LNCaP clone FGC (cell line): ENCODE results near the gene SELENOO.

Experiments used
- DNase-seq: peaks from one replicate; pipeline ENCODE4 v3.0.0-alpha.2; 2011; ENCODE audit warnings: low read depth
- H3K4me3 ChIP-seq: 2 replicates; pipeline ENCODE4 v1.5.1; 2011; ENCODE audit warnings: mild to moderate bottlenecking, low read depth, low read length, control low read depth
- CTCF ChIP-seq: IDR thresholded peaks from 2 replicates; pipeline ENCODE4 v1.5.1; 2012; ENCODE audit warnings: mild to moderate bottlenecking; ENCODE audit not compliant: control insufficient read depth, insufficient read depth; ENCODE audit errors: extremely low read depth

Gene SELENOO

GRCh38 chr22:50217543-50218152, 16.8 kb downstream of the SELENOO start:
- H3K4me3 ChIP-seq: no peak overlapping the region
- DNase-seq: no peak

GRCh38 chr22:50218153-50218995, 17.6 kb downstream of the SELENOO start:
- no peak for DNase-seq
- no peak overlapping the region for H3K4me3 ChIP-seq
- TF ChIP-seq CTCF: no peak

More at GRCh38 chr22:50217543-50218152, 16.8 kb downstream of the SELENOO start:
- TF ChIP-seq CTCF: no peak

GRCh38 chr22:50218996-50219727, 18.4 kb downstream of the SELENOO start:
- H3K4me3 ChIP-seq: no peak overlapping the region
- TF ChIP-seq CTCF: no peak
- DNase-seq: peak; percentile 96

- no peak for DNase-seq
- no peak overlapping the region for H3K4me3 ChIP-seq
- no peak for TF ChIP-seq CTCF
These were observed 19.2 kb downstream of the SELENOO start for GRCh38 chr22:50219800-50220602.

GRCh38 chr22:50220603-50221409, 20.0 kb downstream of the SELENOO start:
- no peak for DNase-seq

More at GRCh38 chr22:50220603-50221409, 20.0 kb downstream of the SELENOO start:
- H3K4me3 ChIP-seq: no peak overlapping the region
- no peak for TF ChIP-seq CTCF
